AG10803 (cell line): ENCODE results near the gene CCDC85B.

Experiments
- DNase-seq: peaks from one replicate; pipeline ENCODE4 v3.0.0; 2010; ENCODE audit warnings: low read depth
- H3K4me3 ChIP-seq: 2 replicates; pipeline ENCODE4 v1.5.1; 2011; ENCODE audit warnings: mild to moderate bottlenecking, low read length, control low read depth
- TF ChIP-seq, protein P1 (sequence below): conservative IDR thresholded peaks from 2 replicates; pipeline ENCODE4 v1.5.1; 2011; ENCODE audit warnings: mild to moderate bottlenecking, low read length, control low read depth, inconsistent platforms

Gene CCDC85B

GRCh38 chr11:65921876-65922275 is 31.4 kb downstream of the CCDC85B start:
- TF ChIP-seq, protein P1, sequence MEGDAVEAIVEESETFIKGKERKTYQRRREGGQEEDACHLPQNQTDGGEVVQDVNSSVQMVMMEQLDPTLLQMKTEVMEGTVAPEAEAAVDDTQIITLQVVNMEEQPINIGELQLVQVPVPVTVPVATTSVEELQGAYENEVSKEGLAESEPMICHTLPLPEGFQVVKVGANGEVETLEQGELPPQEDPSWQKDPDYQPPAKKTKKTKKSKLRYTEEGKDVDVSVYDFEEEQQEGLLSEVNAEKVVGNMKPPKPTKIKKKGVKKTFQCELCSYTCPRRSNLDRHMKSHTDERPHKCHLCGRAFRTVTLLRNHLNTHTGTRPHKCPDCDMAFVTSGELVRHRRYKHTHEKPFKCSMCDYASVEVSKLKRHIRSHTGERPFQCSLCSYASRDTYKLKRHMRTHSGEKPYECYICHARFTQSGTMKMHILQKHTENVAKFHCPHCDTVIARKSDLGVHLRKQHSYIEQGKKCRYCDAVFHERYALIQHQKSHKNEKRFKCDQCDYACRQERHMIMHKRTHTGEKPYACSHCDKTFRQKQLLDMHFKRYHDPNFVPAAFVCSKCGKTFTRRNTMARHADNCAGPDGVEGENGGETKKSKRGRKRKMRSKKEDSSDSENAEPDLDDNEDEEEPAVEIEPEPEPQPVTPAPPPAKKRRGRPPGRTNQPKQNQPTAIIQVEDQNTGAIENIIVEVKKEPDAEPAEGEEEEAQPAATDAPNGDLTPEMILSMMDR, result no peak
- H3K4me3 ChIP-seq, result no peak overlapping the region
- DNase-seq, result no peak

- no peak for DNase-seq
- TF ChIP-seq, protein P1, result no peak
- H3K4me3 ChIP-seq, result no peak overlapping the region
These were observed 32.1 kb downstream of the CCDC85B start for GRCh38 chr11:65922565-65922964.

DNA sequence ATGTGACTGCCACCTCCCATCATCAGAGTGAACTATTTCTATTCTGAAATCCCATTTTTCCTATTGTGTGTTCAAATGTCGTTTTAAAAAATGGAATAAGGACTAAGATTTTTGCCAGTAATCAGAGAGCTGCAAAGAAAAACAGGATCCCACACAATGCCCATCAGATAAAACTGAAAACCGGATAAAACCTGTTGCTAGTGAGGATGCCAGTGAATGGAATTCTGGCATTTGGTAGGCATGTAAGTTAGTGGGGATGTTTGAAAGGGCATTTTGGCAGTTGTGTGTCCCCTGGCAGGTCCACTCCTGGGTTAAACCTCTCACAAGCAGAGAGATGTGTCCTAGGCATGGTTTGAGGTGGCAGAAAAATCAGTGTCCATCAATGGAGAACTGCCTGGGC is 34.9 kb downstream of the CCDC85B start:
- TF ChIP-seq, protein P1, result no peak
- no peak overlapping the region for H3K4me3 ChIP-seq
- no peak for DNase-seq

GRCh38 chr11:65927904-65928397 is 37.5 kb downstream of the CCDC85B start:
- TF ChIP-seq, protein P1, result no peak
- DNase-seq, result peak; percentile 26
- no peak overlapping the region for H3K4me3 ChIP-seq

GRCh38 chr11:65928667-65929066 is 38.2 kb downstream of the CCDC85B start:
- TF ChIP-seq, protein P1, result no peak
- no peak overlapping the region for H3K4me3 ChIP-seq
- DNase-seq, result no peak

DNA sequence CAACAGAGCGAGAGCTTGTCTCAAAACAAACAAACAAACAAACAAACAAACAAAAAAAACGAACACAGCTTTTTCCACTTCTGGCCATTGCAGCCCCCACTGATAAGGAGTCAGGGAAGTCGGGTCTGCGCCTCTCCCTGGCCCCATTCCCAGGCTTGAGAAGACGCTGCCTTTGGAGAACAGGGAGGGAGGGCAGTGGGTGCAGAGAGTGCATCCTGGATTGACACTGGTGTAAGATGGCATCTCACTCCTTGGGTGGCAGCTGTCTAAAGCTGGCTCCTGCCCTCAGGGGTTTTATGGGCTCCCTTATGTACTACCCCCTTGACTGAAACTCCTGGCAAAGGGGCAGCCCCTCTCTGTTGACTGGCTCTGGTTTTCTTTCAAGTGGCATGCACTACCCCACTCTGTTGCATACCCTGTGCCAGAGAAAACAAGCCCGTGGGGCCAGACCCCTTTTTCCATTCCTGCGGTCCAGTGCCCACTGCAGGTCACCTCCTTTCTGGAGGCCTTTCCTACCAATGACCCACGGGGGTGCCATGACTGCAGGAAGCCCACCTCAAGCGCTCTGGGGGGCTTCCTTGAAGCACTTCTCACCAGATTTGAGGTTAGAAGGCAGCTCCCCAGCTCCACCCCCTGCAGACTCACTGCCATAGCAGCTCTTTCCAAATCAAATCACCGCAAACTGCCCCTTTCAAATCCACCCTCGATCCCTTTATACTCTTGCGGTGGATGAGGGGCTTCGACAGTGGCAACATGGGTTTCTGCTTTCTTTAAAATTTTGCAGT is 41.5 kb downstream of the CCDC85B start:
- TF ChIP-seq, protein P1, result no peak
- H3K4me3 ChIP-seq, result no peak overlapping the region
- DNase-seq, result no peak

DNA sequence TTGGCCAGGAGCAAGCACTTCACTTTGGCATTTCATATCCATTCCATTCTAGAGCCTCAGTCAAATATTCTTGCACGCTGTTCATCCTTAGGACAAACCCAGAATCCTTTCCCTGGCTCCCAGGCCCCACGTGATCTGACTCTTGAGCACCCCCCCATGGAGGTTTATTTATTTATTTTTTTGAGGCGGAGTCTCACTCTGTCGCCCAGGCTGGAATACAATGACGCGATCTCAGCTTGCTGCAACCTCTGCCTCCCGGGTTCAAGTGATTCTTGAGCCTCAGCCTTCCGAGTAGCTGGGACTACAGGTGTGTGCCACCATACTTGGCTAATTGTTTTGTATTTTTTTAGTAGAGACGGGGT is 42.1 kb downstream of the CCDC85B start:
- no peak overlapping the region for H3K4me3 ChIP-seq
- DNase-seq, result peak; percentile 34

More for the DNA sequence above, 42.1 kb downstream of the CCDC85B start:
- TF ChIP-seq, protein P1, result no peak
